ENCODE data around the gene PHB1.
"Not testable (repeated sequence)": the region's sequence is repeated elsewhere in the genome, so short reads cannot be mapped to it uniquely, and the experiment has no call there.

Gene PHB1

GRCh38 chr17:49378311-49378710 is 36.4 kb downstream of the PHB1 start:
- no peak for DNase-seq (ENCODE audit: low read depth)

DNA sequence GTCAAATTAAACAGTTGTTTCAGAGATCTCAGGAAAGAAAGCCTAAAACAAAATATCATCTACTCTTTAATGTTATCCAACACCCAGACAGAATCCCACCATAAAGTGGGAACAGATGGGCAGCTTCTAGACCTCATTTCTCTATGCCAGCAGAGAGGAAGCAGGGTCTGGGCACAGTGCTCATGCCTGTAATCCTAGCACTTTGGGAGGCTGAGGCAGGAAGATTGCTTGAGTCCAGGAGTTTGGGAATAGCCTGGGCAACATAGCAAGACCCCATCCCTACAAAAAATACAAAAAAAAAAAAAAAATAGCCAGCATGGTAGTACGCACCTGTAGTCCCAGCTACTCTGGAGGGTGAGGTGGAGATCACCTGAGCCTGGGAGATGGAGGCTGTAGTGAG is 39.1 kb downstream of the PHB1 start:
- DNase-seq (ENCODE audit: low read depth) = no peak

GRCh38 chr17:49373115-49373514 is 41.6 kb downstream of the PHB1 start:
- no peak for DNase-seq (ENCODE audit: low read depth)

DNA sequence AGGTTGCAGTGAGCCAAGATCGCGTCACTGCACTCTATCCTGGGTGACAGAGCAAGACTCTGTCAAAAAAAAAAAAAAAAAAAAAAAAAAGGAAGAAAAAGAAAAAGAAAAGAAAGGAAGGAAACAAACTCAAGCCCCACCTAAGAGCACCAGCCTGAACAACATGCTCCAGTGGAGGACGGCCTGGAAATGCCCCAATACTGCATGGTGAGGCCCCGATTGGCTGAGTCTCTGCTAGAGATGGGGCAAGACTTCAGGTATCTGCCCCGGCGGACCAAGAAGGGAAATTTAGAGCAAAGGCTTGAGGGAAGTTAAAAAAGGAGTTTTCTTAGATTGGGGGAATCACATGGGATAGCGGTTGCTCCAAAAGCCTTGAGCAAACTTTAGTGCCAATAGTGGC is 42.3 kb downstream of the PHB1 start:
- no peak for DNase-seq (ENCODE audit: low read depth)

- DNase-seq (ENCODE audit: low read depth) = no peak
These were observed 43.5 kb downstream of the PHB1 start for GRCh38 chr17:49370971-49371834.

- DNase-seq (ENCODE audit: low read depth) = no peak
These were observed 44.9 kb downstream of the PHB1 start for GRCh38 chr17:49369760-49370159.

- DNase-seq (ENCODE audit: low read depth) = no peak
These were observed 45.6 kb downstream of the PHB1 start for GRCh38 chr17:49369089-49369488.

- DNase-seq (ENCODE audit: low read depth) = peak; percentile 12
These were observed 49.0 kb downstream of the PHB1 start for GRCh38 chr17:49365667-49366066.

DNA sequence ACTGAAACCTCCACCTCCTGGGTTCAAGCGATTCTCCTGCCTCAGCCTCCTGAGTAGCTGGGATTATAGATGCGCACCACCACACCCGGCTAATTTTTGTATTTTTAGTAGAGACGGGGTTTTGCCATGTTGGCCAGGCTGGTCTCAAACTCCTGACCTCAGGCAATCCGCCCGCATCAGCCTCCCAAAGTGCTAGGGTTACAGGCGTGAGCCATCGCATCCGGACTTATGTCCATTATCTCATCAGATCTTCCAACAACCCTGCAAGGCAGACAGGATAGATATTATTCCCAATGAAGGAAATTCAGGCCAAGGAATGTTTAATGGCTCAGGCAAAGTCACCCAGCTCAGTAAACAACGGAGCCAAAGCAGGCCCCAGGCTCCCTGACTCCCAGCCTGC is 49.6 kb downstream of the PHB1 start:
- not testable (repeated sequence) for DNase-seq (ENCODE audit: low read depth)

GRCh38 chr17:49364119-49364518 is 50.6 kb downstream of the PHB1 start:
- DNase-seq (ENCODE audit: low read depth) = no peak

DNA sequence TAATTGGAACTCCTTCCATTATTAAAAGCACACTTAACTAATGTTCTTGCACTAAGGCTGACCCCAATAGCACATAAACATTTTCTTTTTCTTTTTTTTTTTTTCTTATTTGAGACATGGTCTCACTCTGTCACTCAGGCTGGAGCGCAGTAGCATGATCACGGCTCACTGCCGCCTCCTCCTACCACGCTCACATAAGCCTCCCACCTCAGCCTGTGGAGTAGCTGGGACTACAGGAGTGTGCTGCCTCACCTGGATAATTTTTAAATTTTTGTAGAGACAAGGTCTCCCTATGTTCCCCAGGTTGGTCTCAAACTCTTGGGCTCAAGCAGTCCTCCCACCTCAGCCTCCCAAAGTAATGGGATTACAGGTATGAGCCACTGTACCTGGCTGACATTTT is 51.4 kb downstream of the PHB1 start:
- DNase-seq (ENCODE audit: low read depth) = no peak

DNA sequence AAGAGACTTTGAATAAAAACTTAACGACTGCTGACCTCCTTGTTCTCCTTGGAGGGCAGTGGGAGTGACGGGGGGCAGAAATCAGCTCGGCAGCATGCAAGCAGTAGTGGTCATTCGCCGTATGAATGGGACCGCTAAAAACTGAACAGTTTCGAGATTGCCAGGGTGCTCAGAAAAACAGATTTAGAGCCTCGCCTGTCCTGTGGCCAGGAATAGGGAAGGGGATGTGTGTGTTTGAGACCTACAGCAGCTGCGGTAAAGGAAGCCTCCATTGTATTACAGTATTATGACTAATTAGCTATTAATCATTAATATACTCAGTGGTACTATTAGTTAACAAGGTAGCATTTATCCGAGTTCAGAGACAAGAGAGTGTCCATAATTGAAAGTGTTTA is 52.0 kb downstream of the PHB1 start:
- DNase-seq (ENCODE audit: low read depth) = no peak

DNA sequence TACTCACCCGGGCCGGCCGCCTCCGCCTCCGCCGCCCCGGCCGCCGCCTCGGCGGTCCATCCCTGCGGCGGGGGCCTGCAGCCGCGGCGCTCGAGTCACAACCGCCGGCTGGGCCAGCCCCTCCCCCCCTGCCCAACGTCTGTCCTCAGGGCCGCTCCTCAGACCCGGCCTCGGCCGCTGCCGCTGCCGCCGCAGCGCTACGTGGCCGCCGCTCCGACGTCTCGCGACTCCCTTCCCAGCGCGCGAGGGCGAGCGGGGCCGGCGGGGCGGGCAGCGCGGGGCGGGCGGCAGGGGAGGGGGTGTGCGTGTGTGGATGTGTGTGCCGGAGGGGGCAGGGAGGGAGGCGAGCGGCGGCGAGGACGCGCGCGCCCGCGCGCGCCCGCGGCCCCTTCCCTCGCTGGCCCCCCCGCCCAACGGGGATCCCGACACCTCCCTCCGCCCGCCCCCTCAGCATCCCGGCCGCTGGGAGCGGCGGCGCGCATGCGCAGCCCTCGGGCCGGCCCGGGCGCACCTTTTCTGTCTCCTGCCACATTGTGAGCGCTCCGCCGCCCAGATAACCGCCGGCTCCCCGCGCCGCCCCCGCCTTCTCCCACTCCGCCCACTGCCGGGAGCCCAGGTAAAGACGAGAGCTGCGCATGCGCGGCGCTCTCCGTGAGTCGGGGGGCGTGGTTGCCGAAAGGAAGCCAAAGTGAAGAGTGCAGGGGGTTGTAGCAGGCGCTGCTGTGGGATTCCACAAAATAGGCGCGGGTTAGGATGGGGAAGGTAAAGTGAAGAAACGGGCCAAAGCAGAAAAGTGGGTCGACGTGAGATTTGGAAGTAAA is 52.6 kb downstream of the PHB1 start, which contains the start of gene ZNF652:
ZNF652 (minus strand) TSS at position 349 of the 821 bp plus-strand sequence. CDS start 44,525 bp downstream, outside the sequence.
- DNase-seq (ENCODE audit: low read depth) = peak; percentile 75

GRCh38 chr17:49361129-49361901 is 53.4 kb downstream of the PHB1 start:
- peak; percentile 40 for DNase-seq (ENCODE audit: low read depth)

GRCh38 chr17:49360796-49361128 is 53.9 kb downstream of the PHB1 start:
- no peak for DNase-seq (ENCODE audit: low read depth)

DNA sequence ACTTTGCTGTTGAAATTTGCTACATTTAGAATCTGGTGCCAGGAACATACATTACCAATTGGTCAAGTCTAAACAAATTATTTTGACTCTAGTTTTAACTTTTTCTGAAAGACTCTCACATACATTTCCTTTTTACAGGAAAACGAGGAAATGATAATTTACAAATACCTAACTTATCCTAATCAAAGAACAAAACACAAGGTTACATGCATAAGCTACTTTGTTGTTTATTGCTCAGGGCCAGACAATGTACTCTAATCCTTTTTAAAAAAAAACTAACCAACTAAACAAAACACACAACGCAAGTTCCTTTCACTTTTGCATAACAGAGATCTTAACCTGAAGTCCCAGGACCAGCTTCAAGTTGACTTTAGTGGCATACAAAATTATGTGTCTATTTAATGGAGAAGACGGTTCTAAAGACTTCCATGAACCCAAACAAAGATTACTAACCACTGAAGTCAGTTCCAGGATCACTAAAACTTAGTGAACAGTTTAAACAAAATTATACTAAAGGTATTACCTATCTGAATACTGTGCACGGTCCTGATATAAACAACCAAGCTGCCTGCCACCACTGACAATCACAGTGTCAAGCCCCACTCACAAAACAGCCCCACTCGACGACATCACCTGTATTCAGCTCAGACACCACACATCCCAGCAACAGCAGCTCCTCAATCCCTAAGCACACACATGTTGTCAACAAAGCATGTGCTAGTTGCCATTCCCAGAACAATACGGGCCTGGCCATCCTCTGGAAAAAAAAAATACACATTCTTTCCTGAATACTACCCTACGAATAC is 54.5 kb downstream of the PHB1 start:
- DNase-seq (ENCODE audit: low read depth) = no peak

GRCh38 chr17:49358641-49359247 is 55.9 kb downstream of the PHB1 start:
- DNase-seq (ENCODE audit: low read depth) = no peak

GRCh38 chr17:49357516-49357915 is 57.2 kb downstream of the PHB1 start:
- no peak for DNase-seq (ENCODE audit: low read depth)

- DNase-seq (ENCODE audit: low read depth) = no peak
These were observed 58.4 kb downstream of the PHB1 start for GRCh38 chr17:49356320-49356719.
